Keratinocyte (primary cell): ENCODE data around the gene KMT5C. TPM values are rescaled to one million over a fixed set of nuclear protein-coding genes. Genes with fewer than 3 reads are reported as not detected.

Experiments
- DNase-seq: peaks from one replicate; pipeline ENCODE4 v3.0.0-alpha.2; 2011; ENCODE audit warnings: low read depth, missing footprints, low spot score
- FAIRE-seq: peaks from 2 replicates; lab custom pipeline; 2011; peaks lifted over from hg19 to GRCh38; lab: Jason Lieb, UNC
- H2AFZ ChIP-seq: 2 replicates; pipeline ENCODE4 v1.6.0; 2012; ENCODE audit warnings: low read length, control low read depth, inconsistent platforms; ENCODE audit not compliant: control insufficient read depth
- H3K27ac ChIP-seq: 2 replicates; pipeline ENCODE4 v1.5.1; 2011; ENCODE audit warnings: low read length; ENCODE audit not compliant: control insufficient read depth, insufficient read depth
- H3K27me3 ChIP-seq: 3 replicates; pipeline ENCODE4 v1.6.0; 2011; ENCODE audit warnings: low read length; ENCODE audit not compliant: control insufficient read depth, insufficient read depth; ENCODE audit errors: extremely low read depth
- H3K36me3 ChIP-seq, 2 experiments: 2 replicates in 1 of 2; 3 replicates in 1 of 2; pipeline ENCODE4 v1.5.1; 2011; ENCODE audit warnings: low read length in 2 of 2, mild to moderate bottlenecking in 1 of 2; ENCODE audit not compliant: control insufficient read depth in 2 of 2, insufficient read depth in 2 of 2; ENCODE audit errors: extremely low read depth in 1 of 2
- H3K4me1 ChIP-seq: 3 replicates; pipeline ENCODE4 v1.5.1; 2011; ENCODE audit warnings: low read length; ENCODE audit not compliant: control insufficient read depth, insufficient read depth; ENCODE audit errors: extremely low read depth
- H3K4me2 ChIP-seq: 3 replicates; pipeline ENCODE4 v1.6.0; 2011; ENCODE audit warnings: low read depth, low read length; ENCODE audit not compliant: control insufficient read depth, insufficient read depth; ENCODE audit errors: extremely low read depth
- H3K4me3 ChIP-seq, 3 experiments: fragments of 200-600 bp in 1 of 3; sonication (generic) in 1 of 3; 2 replicates in 2 of 3; 3 replicates in 1 of 3; pipeline ENCODE4 v1.5.1; 2011 to 2016; ENCODE audit warnings: low read length in 3 of 3, mild to moderate bottlenecking in 3 of 3, control low read depth in 2 of 3, inconsistent platforms in 1 of 3, low read depth in 1 of 3, mixed read lengths in 1 of 3, mixed run types in 1 of 3, moderate library complexity in 1 of 3; ENCODE audit not compliant: control insufficient read depth in 2 of 3, insufficient read depth in 2 of 3; ENCODE audit errors: extremely low read depth in 1 of 3
- H3K79me2 ChIP-seq: 2 replicates; pipeline ENCODE4 v1.6.0; 2012; ENCODE audit warnings: low read length; ENCODE audit not compliant: control insufficient read depth, insufficient read depth
- H3K9ac ChIP-seq: 3 replicates; pipeline ENCODE4 v1.6.0; 2011; ENCODE audit warnings: low read length; ENCODE audit not compliant: control insufficient read depth, insufficient read depth; ENCODE audit errors: extremely low read depth
- H3K9me1 ChIP-seq: 3 replicates; pipeline ENCODE4 v1.6.0; 2011; ENCODE audit warnings: low read length; ENCODE audit not compliant: control insufficient read depth, insufficient read depth; ENCODE audit errors: extremely low read depth
- H3K9me3 ChIP-seq: 2 replicates; pipeline ENCODE4 v1.5.1; 2012; ENCODE audit warnings: low read depth, low read length; ENCODE audit not compliant: control insufficient read depth
- H4K20me1 ChIP-seq: 3 replicates; pipeline ENCODE4 v1.6.0; 2011; ENCODE audit warnings: low read length; ENCODE audit not compliant: control insufficient read depth, insufficient read depth; ENCODE audit errors: extremely low read depth
- EZH2 ChIP-seq: IDR thresholded peaks from one replicate; pipeline ENCODE4 v1.6.1; 2012; ENCODE audit warnings: inconsistent platforms, mild to moderate bottlenecking, low read length, moderate library complexity
- dilution Hi-C: fragments of 300-500 bp; cut with MboI; formaldehyde crosslinking; loops from one replicate; pipeline ENCODE4 v1.7.0; 2020; ENCODE audit warnings: low sequenced_read_pairs; ENCODE audit not compliant: extremely low pct_ligation_motif_present
- polyA plus RNA-seq, 5 experiments: library from polyadenylated mRNA; depleted of rRNA in 3 of 5; stranded (reverse) in 3 of 5; stranded (forward) in 1 of 5; unstranded in 1 of 5; fragments of >200 nt; gene quantifications; 1 replicate in 1 of 5; 2 replicates in 3 of 5; 3 replicates in 1 of 5; pipeline versions ENCODE4 v1.2.1 to v1.2.3, GENCODE V29; 2011 to 2012; ENCODE audit warnings: missing spikeins in 2 of 5, low read depth in 1 of 5, low replicate concordance in 1 of 5
- TF ChIP-seq, protein P1 (sequence below), 3 experiments: IDR thresholded peaks in 1 of 3; conservative IDR thresholded peaks in 1 of 3; optimal IDR thresholded peaks in 1 of 3; 2 replicates in 2 of 3; 3 replicates in 1 of 3; pipeline versions ENCODE3 to v1.5.1; 2011; ENCODE audit warnings: low read length in 3 of 3, mild to moderate bottlenecking in 3 of 3, moderate library complexity in 2 of 3, control low read depth in 1 of 3, inconsistent platforms in 1 of 3; ENCODE audit not compliant: insufficient read depth in 2 of 3; ENCODE audit errors: extremely low read depth in 1 of 3

KMT5C gene
- polyA plus RNA-seq, 1 donor (not counting 4 experiments of a cell fraction or from before 2014, with no cell fraction given), result 4.3 TPM

GRCh38 chr19:55301459-55302317 is 38.0 kb upstream of the KMT5C start:
- Histone ChIP-seq H3K4me1 (peaks cover 2% of the 10 kb centered on the region), H3K4me2 (peak overlapping the region; percentile 67), H3K9me1 (no peaks in the 10 kb centered on the region), H3K4me3 (peak overlapping the region; percentile 32 to 59 (median 35)), H4K20me1 (no peaks in the 10 kb centered on the region), H3K9ac (peak overlapping the region; percentile 54), H2AFZ (peak overlapping the region; percentile 96), H3K27me3 (no peaks in the 10 kb centered on the region), H3K36me3 (no peaks in the 10 kb centered on the region), H3K79me2 (no peaks in the 10 kb centered on the region), H3K27ac (no peak overlapping the region), H3K9me3 (no peaks in the 10 kb centered on the region)
- TF ChIP-seq EZH2, result no peak
- TF ChIP-seq, protein P1, sequence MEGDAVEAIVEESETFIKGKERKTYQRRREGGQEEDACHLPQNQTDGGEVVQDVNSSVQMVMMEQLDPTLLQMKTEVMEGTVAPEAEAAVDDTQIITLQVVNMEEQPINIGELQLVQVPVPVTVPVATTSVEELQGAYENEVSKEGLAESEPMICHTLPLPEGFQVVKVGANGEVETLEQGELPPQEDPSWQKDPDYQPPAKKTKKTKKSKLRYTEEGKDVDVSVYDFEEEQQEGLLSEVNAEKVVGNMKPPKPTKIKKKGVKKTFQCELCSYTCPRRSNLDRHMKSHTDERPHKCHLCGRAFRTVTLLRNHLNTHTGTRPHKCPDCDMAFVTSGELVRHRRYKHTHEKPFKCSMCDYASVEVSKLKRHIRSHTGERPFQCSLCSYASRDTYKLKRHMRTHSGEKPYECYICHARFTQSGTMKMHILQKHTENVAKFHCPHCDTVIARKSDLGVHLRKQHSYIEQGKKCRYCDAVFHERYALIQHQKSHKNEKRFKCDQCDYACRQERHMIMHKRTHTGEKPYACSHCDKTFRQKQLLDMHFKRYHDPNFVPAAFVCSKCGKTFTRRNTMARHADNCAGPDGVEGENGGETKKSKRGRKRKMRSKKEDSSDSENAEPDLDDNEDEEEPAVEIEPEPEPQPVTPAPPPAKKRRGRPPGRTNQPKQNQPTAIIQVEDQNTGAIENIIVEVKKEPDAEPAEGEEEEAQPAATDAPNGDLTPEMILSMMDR (optimal IDR thresholded peaks at IDR 0.05 in 1 of 3, IDR thresholded peaks at IDR 0.05 in 1 of 3, conservative IDR thresholded peaks at IDR 0.05 in 1 of 3; ENCODE audit: extremely low read depth in 1 of 3, insufficient read depth in 2 of 3, low read length in 3 of 3), result peak; percentile 76 to 97 (median 95)
- FAIRE-seq, result peak; percentile 56
- peak; percentile 11 for DNase-seq
- dilution Hi-C loops, result no loop called here

- dilution Hi-C loops, result no loop called here
- Histone ChIP-seq H3K4me2 (peak overlapping the region; percentile 67), H3K36me3 (no peaks in the 10 kb centered on the region), H3K4me1 (peaks cover 2% of the 10 kb centered on the region), H3K9ac (no peak overlapping the region), H3K27ac (no peak overlapping the region), H2AFZ (peak overlapping the region; percentile 96), H3K9me1 (no peaks in the 10 kb centered on the region), H3K79me2 (no peaks in the 10 kb centered on the region), H3K27me3 (no peaks in the 10 kb centered on the region), H3K4me3 (peak overlapping the region; percentile 32 to 59 (median 35)), H3K9me3 (no peaks in the 10 kb centered on the region), H4K20me1 (no peaks in the 10 kb centered on the region)
- TF ChIP-seq, protein P1 (optimal IDR thresholded peaks at IDR 0.05 in 1 of 3, IDR thresholded peaks at IDR 0.05 in 1 of 3, conservative IDR thresholded peaks at IDR 0.05 in 1 of 3; ENCODE audit: extremely low read depth in 1 of 3, insufficient read depth in 2 of 3, low read length in 3 of 3), result no peak
- TF ChIP-seq EZH2, result no peak
- FAIRE-seq (no peak), DNase-seq (no peak)
These were observed 37.4 kb upstream of the KMT5C start for GRCh38 chr19:55302318-55302703.
